CD4-positive, alpha-beta T cell treated with Interleukin-15 for 1 hour (primary cell): Measurements from ENCODE around the gene PSMD4.

Experiments
- DNase-seq: peaks from one replicate; pipeline ENCODE4 v3.0.0-alpha.2; 2020

The PSMD4 gene

GRCh38 chr1:151275341-151275740, 20.8 kb downstream of the PSMD4 start:
- DNase-seq, result peak; percentile 42

DNA sequence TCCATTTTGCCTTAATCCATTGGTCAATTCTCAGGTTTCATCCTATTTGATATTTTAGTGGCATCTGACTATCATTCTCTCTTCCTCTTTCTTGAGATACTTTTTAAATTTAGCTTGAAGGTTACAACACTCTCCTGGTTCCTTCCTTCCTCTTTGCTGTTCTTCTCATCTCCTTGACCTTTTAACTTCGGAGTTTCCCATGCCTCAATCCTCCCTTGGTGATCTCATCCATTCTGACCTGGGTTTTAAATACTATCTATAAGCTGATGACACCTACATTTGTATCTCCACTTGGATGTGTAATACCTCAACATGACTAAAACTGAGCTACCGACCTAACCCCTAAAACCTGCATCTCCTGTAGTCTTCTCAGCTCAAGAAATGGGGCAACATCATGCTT, 22.7 kb downstream of the PSMD4 start:
- peak; percentile 50 for DNase-seq

DNA sequence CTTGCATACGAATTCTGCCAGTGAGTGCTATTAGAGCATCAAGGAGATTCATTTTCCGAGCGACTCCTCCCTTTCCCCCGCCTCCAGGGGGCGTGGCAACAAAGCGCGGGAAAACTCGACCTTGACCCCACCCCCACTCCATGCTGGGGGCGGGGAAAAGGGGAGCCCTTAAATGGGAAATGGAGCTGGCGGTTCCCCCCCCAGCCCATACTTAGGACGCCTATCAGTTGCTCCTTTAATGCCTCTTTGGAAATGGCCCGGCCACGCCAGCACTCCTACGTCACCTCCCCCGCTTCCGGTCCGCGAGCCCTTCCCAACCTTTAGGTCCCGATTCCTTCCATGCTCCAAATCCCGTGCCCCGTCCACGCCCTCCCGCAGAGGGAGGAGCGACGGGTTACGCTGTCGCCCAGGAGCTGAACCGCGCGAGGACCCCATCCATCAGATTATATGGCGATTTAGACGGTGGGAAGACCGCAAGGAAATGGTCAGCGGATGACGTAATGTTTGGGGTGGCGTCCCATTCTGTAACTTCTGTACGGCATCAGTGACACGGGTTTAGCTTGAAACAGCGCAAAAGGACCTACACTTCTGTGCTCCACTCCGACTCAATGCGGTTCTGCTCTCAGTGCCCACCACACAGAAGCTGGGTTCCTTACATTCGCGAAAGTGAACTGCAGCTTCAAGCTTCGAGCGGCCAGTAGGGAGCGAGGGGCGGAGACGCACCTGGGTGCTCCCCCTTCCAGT, 26.9 kb downstream of the PSMD4 start:
- peak; percentile 94 for DNase-seq

DNA sequence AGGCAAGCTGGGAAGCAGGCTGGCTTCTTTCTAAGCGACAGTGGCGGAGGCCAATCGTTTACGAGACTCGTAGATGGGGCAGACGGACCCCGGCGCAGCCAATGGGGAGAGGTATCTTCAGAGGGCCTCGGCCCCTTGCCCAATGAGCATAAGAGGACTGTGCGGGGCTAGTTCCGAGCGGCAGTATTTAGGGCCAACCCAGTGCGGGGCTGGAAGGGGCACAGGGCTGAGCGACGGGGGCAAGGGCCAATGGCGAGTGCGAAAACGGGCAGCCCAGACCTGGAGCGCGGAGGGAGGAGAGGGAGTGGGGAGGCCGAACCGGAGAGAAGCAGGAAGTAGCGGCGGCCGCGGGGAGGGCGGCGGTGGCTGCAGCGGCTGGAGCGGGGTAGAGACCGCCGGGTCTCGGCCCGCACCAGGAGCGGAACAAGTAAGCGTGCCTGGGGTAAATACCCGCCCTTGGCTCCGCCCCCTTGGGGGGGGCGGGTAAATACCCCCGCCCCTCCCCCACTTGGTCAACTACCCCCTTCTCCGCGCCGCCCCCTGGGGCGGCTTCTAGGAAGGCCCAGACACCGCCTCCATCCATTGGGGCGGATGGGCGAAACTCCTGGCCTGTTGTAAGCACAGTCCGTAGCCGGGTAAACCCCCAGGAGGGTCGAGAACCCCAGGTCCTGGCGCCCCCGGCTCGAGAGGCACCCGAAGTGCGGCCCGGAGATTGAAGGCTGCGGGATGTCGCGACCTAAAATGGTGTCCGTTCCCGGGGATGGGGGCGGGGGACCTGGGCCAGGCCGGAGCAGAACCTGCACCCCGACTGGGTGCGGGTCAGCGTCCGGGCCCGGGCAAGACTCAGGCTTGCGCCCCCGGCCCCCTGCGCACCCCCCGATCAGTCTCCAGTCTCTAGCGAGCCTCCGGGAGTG, 27.7 kb downstream of the PSMD4 start, which contains the start of gene ZNF687:
TSS of gene ZNF687 (plus strand) at position 331 of the 914 bp plus-strand sequence. CDS start 3,993 bp downstream, outside the sequence.
- DNase-seq, result peak; percentile 100

DNA sequence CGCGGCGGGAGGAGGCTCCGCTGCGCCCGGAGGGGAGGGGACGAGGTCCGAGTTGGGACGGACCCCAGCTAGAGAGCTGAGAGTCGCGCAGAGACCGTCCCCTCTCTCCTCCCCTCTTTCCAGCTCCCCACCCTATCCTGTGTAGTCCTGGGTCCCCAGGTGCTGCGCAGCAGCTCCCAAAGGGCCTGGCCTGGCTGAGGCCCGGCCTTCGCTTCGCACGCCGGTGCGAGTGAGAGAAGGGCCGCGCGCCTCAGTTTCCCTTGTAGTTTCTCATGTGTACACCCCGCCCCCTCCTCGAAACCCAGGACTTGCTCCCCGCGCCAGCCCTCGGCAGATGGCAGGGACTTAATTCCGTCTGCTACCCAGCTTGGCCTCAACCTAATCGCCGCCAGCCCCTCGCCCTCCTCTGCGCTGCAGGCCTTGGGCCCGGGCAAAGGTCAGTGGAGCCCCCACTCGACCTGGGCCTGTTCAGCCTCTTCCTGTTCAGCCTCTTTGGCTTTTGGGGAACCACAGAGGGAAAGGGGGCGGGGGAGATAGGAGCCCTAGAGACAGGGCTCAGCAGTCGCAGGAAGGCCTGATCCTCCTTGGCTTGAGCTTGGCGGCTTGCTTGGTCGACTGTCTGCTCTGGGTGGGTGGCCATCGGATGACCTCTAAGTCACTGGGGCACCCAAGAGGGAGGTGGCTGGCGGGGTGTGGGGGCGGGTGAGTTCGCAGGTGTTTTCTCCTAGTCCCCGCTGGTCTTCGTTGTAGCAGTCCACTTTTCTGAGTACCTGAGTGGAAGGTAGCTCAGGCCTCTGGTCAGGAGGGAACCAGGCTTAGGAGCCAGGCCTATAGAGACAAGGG, 28.6 kb downstream of the PSMD4 start:
- peak; percentile 43 for DNase-seq

DNA sequence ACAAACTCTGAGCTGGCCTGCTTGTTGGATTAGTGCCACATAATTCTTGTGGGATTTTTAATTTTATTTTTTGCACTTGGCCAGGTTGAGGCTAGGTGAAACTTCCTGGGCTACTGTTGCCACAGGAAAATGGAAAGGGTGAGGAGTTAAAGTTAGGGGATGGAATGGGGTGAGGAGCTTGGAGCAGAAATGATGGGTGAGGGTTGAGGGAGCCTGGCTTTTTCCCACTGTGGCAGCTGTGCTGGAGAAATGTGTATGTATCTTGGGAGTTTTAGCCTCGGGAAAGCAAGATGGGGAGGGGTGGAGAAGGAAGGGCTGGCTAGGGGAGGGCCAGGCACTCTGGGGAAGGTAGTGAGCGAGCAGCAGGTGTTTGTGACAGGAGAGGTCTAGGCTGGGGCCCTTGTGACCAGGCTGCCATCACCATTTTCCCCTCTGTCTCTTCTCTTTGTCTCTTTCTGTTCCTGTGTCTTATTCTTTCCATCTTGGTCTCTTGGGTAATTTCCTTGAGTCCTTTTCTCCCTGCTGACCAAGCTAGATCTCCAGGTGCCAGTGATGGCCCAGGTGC, 29.6 kb downstream of the PSMD4 start:
- no peak for DNase-seq

DNA sequence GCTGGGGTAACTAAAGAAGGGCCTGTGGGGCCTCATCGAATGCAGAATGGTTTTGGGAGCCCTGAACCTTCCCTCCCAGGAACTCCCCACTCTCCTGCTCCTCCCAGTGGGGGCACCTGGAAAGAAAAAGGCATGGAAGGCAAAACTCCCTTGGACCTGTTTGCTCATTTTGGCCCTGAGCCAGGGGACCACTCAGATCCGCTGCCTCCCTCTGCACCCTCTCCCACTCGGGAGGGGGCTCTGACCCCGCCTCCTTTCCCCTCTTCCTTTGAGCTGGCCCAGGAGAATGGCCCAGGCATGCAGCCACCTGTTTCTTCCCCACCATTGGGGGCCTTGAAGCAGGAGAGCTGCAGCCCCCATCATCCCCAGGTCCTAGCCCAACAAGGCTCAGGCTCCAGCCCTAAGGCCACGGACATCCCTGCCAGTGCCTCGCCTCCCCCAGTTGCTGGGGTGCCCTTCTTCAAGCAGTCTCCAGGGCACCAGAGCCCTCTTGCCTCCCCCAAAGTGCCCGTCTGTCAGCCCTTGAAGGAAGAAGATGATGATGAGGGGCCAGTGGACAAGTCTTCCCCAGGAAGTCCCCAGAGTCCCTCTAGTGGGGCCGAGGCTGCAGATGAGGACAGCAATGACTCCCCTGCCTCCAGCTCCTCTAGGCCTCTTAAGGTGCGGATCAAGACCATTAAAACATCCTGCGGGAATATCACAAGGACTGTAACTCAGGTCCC, 32.2 kb downstream of the PSMD4 start:
- no peak for DNase-seq

DNA sequence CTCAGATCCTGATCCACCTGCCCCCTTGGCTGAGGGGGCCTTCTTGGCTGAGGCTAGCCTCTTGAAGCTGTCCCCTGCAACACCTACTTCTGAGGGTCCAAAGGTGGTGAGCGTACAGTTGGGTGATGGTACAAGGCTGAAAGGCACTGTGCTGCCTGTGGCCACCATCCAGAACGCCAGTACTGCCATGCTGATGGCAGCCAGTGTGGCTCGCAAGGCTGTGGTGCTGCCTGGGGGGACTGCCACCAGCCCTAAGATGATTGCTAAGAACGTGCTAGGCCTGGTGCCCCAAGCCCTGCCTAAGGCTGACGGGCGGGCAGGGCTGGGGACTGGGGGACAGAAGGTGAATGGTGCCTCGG, 32.8 kb downstream of the PSMD4 start:
- DNase-seq, result no peak

DNA sequence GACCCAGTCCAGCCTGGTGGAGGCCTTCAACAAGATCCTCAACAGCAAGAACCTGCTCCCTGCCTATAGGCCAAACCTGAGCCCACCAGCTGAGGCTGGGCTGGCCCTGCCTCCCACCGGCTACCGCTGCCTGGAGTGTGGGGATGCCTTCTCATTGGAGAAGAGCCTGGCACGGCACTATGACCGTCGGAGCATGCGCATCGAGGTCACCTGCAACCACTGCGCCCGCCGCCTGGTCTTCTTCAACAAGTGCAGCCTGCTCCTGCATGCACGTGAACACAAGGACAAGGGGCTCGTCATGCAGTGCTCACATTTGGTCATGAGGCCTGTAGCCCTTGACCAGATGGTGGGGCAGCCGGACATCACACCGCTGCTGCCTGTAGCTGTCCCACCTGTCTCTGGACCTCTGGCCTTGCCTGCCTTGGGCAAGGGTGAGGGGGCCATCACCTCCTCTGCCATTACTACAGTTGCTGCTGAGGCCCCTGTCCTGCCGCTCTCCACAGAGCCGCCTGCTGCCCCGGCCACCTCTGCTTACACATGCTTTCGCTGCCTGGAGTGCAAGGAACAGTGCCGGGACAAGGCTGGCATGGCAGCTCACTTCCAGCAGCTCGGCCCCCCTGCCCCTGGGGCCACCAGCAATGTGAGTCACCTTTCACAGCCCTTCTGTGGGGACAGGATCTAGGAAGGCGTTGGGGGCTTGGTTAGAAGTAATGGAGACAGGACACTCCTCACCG, 33.4 kb downstream of the PSMD4 start:
- DNase-seq, result no peak

DNA sequence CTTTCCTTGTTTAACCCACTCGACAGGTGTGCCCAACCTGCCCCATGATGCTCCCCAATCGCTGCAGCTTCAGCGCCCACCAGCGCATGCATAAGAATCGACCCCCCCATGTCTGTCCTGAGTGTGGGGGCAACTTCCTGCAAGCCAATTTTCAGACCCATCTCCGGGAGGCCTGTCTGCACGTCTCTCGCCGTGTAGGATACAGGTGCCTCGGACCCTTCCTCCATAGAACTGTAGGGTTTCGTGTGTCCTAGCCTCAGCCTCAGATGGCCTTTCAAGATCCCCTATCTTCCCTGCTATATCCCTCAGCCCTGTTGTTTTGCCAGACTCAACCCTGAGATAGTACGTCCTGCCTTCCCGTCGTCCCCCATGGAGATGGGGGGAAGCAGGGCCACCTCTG, 34.0 kb downstream of the PSMD4 start:
- no peak for DNase-seq

DNA sequence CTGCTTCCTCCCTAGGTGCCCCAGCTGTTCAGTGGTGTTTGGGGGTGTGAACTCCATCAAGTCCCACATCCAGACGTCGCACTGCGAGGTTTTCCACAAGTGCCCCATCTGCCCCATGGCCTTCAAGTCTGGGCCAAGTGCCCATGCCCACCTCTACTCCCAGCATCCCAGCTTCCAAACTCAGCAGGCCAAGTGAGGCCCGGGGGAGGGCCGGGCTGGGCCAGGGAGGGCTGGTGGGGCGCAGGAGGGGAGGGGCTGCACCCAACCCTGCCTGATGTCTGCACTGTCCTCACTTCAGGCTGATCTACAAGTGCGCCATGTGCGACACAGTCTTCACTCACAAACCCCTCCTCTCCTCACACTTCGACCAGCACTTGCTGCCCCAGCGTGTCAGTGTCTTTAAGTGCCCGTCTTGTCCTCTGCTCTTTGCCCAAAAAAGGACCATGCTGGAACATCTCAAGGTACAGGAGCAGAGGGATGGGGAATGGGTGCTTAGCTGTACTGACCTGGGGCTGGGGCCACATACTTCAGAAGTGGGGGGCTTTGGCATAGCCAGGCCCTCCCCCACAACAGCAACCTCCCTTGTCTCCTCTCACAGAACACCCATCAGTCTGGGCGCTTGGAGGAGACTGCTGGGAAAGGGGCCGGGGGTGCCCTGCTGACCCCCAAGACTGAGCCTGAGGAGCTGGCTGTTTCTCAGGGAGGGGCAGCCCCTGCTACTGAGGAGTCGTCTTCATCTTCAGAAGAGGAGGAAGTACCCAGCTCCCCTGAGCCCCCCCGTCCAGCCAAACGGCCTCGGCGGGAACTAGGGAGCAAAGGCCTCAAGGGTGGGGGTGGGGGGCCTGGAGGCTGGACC, 34.8 kb downstream of the PSMD4 start:
- no peak for DNase-seq

DNA sequence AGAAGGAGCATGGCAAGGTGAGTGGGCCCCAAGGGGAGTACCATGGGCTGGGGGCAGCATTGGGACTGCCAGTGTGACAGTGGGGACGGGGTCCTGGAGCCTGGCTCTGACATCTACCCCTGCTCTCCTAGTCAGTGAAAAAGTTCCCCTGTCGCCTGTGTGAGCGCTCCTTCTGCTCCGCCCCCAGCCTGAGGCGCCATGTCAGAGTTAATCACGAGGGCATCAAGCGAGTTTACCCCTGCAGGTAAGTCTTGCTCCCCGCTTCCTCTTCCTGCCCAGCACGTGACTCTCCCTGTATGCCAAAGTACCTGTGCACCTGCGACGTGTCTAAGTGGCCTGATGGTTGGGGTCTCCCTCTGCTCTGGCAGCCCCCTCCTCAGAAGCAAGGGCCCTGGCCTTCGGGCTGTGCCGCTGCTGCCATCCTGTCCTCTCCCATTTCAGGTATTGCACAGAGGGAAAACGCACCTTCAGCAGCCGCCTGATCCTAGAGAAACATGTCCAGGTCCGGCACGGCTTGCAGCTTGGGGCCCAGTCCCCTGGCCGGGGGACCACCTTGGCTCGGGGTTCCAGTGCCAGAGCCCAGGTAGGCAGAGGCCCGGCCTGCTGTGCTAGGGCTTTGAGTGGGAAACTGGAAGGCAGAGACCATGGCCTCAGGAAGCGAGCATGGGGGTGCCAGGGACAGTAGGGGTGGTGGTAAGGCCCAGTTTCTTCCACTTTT, 35.6 kb downstream of the PSMD4 start:
- DNase-seq, result no peak

GRCh38 chr1:151290709-151291303, 36.3 kb downstream of the PSMD4 start:
- DNase-seq, result no peak

DNA sequence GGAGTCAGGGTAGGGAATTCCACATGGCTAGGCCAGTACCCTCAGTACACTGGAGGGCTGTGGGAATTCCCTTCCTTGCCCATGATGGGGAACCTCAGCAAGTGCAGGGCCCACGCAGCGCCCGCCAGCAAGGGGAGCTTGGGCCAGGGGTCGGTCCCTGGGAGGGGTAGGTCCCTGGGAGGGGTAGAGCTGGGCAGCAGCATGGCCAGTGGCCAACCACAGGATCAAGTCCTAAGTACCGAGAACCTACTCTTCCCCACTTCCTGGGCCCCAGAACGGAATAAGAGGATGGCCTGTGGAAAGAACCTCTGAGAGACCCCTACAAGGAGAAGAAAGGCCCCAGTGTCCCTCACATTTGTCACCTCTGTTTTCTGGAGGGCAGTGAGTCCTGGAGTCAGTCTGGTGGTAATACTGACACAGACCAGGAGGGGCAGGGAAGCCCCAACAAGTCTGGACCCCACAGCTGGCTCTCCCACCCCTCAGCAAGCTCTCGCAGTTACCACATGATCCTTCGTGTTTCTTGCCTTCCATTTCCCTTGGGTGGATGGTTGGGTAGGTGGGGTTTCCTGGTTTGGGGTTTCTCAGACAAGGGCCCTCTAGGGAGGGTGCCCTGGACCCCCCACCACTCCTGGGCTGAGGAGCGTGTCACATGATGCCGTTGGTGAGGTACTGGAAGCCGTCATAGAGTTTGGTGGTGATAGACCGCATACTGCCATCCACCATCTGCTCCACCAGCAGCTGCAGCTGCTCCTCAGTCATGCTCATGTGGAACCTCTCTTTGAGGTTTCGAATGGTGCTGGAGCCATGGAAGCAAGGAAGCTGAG, 37.9 kb downstream of the PSMD4 start:
- peak; percentile 21 for DNase-seq

GRCh38 chr1:151293093-151293492, 38.6 kb downstream of the PSMD4 start:
- no peak for DNase-seq

DNA sequence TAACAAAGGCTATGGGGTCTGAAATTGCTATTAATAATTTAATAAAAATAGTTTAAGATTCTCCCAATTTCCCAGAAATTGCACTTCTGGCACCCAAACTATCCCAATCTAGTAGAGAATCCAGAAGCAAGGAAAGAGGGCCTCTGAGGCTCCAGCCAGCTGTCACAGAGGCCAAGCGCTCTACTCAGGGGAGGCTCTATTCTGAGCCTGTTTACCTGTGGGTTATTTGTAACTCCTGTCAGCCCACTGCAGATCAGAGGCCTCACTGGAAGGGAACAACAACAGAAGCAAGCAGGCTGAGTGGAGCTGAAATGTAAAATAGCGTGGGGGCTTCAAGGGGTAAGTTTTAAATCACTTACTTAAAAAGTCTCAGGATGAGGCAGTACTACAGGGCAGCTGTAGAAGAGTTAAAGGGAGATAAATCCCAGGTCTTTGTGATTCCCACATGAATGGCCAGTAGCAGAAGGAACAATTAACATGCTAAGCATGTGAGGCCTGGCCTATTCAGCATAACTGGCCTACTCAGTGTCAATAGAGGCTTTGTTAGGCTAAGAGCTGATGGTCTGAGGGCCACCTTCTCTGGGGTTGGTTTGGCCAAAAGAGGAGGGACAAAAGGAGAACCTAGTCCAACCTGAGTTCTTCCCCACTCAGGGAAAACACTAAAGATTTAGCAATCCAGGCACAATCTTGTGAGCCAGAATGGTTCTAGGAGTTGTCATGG, 40.4 kb downstream of the PSMD4 start:
- no peak for DNase-seq

DNA sequence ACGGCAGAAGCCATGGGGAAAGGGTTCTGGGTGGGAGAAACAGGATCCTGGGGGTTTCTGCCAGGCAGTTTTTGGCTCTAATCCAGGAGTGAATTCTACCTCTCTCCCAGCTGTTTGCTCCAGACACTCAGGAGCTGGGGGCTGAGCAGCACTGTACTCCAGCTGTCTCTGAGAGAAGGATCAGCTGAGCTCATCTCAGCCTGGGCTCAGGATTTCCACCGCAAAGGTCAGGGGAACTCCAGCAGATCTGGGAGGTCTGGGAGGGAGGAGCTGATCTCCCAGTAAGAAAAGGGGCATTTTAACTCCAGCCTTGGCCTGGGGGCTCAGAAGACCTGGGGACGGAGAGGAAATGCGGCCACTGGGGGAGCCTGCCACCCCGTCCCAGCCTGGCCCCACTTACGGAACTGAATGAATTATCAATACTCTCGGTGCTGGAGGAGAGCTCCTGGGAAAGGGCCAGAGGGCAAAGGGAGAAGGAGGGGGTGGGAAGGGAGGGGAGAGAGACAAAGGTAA, 55.3 kb downstream of the PSMD4 start:
- DNase-seq, result no peak
